ENCODE measurements around the gene RASGRP1.

The RASGRP1 gene

GRCh38 chr15:38458646-38459045 is 106.0 kb downstream of the RASGRP1 start:
- Histone ChIP-seq H3K27ac (no peak overlapping the region), H3K4me3 (no peak overlapping the region)
- no peak for TF ChIP-seq CTCF (IDR thresholded peaks at IDR 0.05)
- no peak for DNase-seq (ENCODE audit: low spot score)

- TF ChIP-seq CTCF (IDR thresholded peaks at IDR 0.05) = no peak
- no peak for DNase-seq (ENCODE audit: low spot score)
- Histone ChIP-seq H3K4me3 (peak overlapping the region; percentile 85), H3K27ac (no peak overlapping the region)
These were observed 109.5 kb downstream of the RASGRP1 start for GRCh38 chr15:38455092-38455491.

GRCh38 chr15:38454696-38455090 is 109.9 kb downstream of the RASGRP1 start:
- Histone ChIP-seq H3K4me3 (peak overlapping the region; percentile 85), H3K27ac (peak overlapping the region; percentile 84 to 86)
- no peak for DNase-seq (ENCODE audit: low spot score)

GRCh38 chr15:38453971-38454695 is 110.5 kb downstream of the RASGRP1 start, which contains the start of gene FAM98B:
Gene FAM98B, plus strand, starts transcription at chr15:38454127. Its CDS starts 35 bp downstream, at chr15:38454162.
- DNase-seq (ENCODE audit: low spot score) = peak; percentile 91
- Histone ChIP-seq H3K27ac (peak within 1 kb of the TSS; percentile 84 to 86), H3K4me3 (peak within 1 kb of the TSS; percentile 85)
- TF ChIP-seq CTCF (IDR thresholded peaks at IDR 0.05) = no peak

More at GRCh38 chr15:38454696-38455090, 109.9 kb downstream of the RASGRP1 start:
- no peak for TF ChIP-seq CTCF (IDR thresholded peaks at IDR 0.05)

GRCh38 chr15:38441130-38441519 is 123.5 kb downstream of the RASGRP1 start:
- no peak for DNase-seq (ENCODE audit: low spot score)

GRCh38 chr15:38440353-38441129 is 124.1 kb downstream of the RASGRP1 start:
- H3K4me3 ChIP-seq = peak overlapping the region; percentile 13
- no peak overlapping the region for H3K27ac ChIP-seq
- TF ChIP-seq CTCF (IDR thresholded peaks at IDR 0.05) = peak; percentile 73
- no peak for DNase-seq (ENCODE audit: low spot score)

More at GRCh38 chr15:38441130-38441519, 123.5 kb downstream of the RASGRP1 start:
- Histone ChIP-seq H3K4me3 (no peak overlapping the region), H3K27ac (no peak overlapping the region)
- no peak for TF ChIP-seq CTCF (IDR thresholded peaks at IDR 0.05)

All from coronary artery (tissue), 2 donors.